HuH-7 (cell line): ENCODE data around the gene PSME1.

Source experiments
- DNase-seq: peaks from one replicate; pipeline ENCODE4 v3.0.0; 2011; ENCODE audit warnings: low spot score

PSME1 gene

GRCh38 chr14:24130380-24130716, 5.6 kb upstream of the PSME1 start, which contains the start of gene FITM1:
Gene FITM1 (plus strand): TSS chr14:24130659. CDS start chr14:24131564, 905 bp downstream.
- no peak for DNase-seq

- no peak for DNase-seq
These were observed 5.1 kb upstream of the PSME1 start for GRCh38 chr14:24130717-24131548.

GRCh38 chr14:24131549-24131966, 4.4 kb upstream of the PSME1 start:
- DNase-seq = no peak

DNA sequence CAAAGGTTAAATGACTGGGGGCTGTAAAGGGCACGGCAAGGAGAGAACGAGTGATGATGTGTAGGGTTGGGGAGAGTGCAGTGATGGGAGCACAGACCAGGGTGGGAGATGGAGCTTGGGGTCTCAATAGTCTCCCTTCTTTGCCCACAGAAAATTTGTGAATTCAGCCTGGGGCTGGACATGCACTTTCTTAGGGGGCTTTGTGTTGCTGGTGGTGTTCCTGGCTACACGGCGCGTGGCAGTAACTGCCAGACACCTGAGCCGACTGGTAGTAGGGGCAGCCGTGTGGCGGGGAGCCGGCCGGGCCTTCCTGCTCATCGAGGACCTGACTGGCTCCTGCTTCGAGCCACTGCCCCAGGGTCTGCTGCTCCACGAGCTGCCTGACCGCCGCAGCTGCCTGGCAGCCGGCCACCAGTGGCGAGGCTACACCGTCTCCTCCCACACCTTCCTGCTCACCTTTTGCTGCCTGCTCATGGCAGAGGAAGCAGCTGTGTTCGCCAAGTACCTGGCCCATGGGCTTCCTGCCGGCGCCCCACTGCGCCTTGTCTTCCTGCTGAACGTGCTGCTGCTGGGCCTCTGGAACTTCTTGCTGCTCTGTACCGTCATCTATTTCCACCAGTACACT, 3.8 kb upstream of the PSME1 start:
- DNase-seq = no peak

DNA sequence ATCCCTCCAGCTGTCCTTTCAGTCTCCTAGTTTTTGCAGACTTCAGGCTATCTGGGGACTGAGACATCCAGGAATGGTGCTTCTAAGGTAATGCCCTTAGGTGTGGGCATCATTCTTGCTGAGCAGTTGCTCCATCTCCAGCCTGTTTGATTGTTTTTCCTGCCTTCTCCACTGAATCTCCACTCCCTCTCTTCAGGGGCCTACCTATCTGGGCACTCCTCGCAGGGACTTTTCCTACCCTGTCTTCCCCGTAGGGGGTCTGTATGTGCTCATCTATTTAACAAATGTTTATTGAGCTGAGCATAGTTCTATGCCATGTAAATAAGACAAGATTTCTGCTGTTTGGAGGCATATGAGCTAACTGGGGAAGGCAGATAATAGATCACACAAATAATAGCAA, 3.0 kb upstream of the PSME1 start:
- DNase-seq = no peak

GRCh38 chr14:24133735-24134134, 2.3 kb upstream of the PSME1 start:
- no peak for DNase-seq

DNA sequence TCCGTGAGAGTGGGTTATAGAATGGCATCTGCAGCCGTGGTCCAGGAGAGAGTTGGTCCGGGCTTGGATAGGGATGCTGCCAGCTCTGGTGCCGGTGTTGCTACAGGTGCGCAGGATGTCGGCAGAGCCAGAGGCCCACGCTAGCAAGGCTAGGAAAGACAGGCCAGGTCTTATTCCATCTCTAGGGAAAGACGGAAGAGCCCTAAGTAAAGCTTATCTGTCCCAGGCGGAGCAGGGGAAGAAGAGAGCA, 485 bp upstream of the PSME1 start:
- no peak for DNase-seq

- DNase-seq = no peak
These were observed 912 bp downstream of the PSME1 start for GRCh38 chr14:24136684-24137528.

GRCh38 chr14:24137529-24138395, 1.8 kb downstream of the PSME1 start:
- no peak for DNase-seq

DNA sequence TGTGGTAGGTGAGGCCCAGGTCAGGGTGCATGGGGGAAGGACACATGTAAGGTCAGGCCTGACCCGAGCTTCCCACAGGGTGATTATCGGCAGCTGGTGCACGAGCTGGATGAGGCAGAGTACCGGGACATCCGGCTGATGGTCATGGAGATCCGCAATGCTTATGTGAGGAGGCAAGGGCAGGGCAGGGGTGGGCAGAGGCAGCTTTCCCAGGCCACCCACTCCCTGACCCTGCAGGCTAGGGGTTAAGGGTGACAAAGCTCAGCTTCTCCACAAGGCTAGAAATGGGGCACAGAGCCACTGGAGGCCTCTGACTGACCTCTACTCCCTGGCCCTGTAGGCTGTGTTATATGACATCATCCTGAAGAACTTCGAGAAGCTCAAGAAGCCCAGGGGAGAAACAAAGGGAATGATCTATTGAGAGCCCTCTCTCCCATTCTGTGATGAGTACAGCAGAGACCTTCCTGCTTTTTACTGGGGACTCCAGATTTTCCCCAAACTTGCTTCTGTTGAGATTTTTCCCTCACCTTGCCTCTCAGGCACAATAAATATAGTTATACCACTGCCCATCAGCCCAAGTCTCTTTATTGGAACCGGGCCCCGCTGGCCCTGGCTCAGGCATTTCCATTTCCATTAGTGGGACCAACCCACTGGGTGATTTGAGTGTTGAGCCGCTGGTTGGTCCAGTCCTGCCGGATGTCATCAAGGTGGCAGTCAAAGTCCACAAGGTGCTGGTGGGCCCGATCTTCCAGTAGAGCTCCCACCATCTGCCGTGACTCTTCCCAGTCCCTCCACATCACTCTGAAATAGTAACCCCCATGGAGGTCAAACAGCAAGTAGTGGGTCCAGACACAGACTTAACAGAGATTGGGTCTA, 2.6 kb downstream of the PSME1 start:
- DNase-seq = no peak

GRCh38 chr14:24139272-24139934, 3.4 kb downstream of the PSME1 start:
- peak; percentile 53 for DNase-seq

DNA sequence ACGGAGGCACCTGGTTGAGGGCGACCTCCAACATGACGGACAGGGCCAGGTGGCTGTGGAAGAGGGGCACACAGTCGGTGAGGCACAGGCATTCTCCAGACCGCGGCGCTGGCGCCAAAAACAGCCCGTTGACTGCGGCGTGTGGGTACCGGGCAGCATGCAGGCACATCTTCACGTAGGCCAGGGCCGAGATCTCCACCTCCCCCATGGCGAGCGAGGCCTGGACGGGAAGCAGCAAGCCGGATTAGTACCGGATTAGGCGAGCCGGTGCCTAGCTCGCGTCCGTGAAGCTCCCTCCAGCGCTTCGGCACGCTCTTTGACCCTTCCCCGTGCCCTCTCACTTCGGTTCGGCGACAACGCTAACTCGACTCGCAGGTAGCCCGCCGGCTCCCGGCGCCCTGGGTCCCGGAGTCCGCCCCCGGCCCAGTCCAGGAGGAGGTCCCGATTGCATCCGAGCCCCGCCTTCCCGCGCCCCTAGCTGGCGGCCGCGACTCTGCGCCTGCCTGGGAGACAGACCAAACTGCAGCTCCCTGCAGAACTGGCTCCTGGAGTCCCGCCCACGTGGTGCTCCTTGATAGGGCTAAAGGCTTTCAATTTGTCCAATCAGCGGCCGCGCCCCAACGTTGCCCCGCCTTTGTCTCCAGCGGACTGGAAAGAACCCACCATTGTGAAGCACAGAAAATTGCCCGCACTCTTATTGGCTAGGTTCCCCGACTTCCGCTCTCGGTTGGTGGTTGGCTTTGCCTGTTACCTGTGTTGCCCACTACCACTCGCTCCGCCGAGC, 5.3 kb downstream of the PSME1 start, which contains the start of gene EMC9:
TSS of gene EMC9 (minus strand) at position 495 of the 784 bp plus-strand sequence. CDS start at position 208, 287 bp downstream.
- peak; percentile 99 for DNase-seq

- DNase-seq = no peak
These were observed 7.5 kb downstream of the PSME1 start for GRCh38 chr14:24143511-24143910.

GRCh38 chr14:24144451-24144850, 8.5 kb downstream of the PSME1 start:
- no peak for DNase-seq

- no peak for DNase-seq
These were observed 9.2 kb downstream of the PSME1 start for GRCh38 chr14:24145219-24145618.

GRCh38 chr14:24145690-24146452, 9.9 kb downstream of the PSME1 start:
- no peak for DNase-seq

DNA sequence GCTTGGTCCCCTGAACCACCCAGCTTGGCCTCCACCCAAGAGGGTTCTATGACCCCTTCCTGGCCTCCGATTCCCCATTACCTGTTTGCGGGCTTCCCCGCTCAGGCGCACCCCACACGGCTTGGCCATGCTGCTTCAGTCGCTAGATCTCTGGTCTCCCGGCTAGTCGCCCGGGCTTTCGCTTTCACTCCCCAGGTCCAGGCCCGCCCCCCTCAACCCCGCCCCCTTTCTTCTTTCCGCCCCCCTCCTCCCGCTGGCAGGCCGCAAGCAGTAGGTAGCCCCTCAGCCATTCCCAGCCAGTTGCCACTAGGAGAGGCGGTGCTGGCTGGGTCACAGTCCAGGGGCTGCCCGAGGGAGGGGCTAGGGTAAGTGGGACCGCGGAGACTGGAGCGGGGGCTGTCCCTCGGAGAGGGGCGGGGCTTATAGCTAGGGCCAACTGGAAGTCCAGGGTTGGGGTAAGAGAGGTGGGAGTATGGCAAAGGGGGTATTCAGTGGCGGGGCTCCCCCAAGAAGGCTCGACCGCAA, 10.5 kb downstream of the PSME1 start, which contains the start of gene PSME2:
TSS of gene PSME2 (minus strand) at position 158 of the 525 bp plus-strand sequence. CDS start at position 129, 29 bp downstream.
- peak; percentile 96 for DNase-seq
